Activated T-cell treated with anti-CD3 and anti-CD28 coated beads, Interleukin-2, amount 50 U/mL, for 48 hours (primary cell): Measurements from ENCODE around the gene NIBAN1.

Experiments used
- DNase-seq, 2 experiments: peaks; one replicate each; pipeline ENCODE4 v3.0.0-alpha.2; 2020

NIBAN1 gene

DNA sequence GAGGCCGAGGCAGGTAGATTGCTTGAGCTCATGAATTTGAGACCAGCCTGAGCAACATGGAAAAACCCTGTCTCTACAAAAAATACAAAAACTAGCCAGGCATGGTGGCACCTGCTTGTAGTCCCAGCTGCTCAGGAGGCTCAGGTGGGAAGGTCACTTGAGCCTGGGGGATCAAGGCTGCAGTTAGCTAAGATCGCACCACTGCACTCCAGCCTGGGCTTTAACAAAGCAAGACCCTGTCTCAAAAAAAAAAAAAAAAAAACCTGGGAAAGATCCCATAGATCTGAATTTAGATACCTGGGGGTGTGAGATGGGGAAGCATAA, 32.9 kb downstream of the NIBAN1 start:
- DNase-seq: no peak

DNA sequence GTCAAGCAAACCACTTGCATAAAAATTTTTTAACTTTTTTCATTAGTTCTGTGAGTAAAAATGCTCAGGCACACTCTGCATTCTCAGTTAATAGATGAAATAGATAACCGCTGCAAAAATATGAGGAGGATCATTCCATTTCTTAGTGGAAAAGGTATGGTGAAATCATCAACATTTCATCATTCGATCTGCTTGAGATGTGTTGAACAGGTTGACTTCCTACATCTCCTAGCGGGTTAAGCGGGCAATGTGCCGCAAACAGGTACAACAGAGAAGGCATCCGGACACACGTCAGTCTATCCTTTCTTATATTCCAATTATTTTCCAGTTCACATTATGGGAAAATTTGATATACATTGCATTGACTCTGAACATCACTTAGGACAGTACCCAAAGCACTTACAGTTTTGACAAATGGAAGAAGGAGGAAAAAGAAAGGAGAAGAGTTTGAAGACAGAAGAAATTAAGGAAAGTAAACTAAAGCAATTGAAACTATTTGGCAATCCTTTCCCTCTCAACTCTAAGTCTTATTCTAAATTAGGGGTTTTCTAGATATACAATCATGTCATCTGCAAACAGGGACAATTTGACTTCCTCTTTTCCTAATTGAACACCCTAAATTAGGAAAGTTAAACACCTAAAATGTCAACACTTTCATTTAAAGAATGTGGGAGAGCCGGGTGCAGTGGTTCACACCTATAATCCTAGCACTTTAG, 33.5 kb downstream of the NIBAN1 start:
- no peak for DNase-seq

DNA sequence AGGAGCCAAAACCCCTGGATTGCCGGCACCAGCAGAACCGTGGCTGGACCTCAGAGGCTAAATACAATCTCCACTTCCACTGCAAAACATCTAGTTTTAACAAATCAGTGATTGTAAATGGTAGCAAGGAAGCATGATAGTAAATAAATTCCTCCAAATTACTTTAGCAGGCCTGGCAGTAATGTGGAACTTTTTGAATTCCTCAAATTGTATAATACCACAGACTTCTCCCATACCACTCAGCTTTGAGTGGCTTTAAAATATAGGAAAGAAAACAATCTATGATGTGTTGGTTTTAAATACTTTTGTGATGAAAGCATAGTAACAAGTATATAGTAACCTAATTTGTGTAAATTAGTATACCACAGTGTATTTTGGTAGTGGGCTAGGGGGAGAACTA, 34.1 kb downstream of the NIBAN1 start:
- no peak for DNase-seq

DNA sequence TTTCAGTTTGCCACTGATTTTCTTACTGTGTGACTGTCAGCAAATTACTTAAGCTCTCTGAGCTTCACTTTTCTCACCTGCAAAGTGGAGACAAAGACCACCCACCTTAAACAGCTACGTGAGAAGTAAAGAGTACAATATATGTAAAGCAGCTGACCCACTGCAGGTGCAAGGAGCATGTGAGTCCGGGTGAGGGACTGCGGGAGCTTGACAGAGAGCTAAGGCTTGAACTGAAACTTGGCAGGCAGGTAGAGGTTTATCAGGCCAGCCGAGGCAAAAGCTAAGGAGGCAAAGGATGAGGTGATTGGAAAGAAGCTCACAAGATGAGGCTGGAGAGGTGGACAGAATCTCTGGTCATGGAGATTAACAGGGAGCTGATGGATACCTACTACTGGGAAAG, 36.6 kb downstream of the NIBAN1 start:
- no peak for DNase-seq

DNA sequence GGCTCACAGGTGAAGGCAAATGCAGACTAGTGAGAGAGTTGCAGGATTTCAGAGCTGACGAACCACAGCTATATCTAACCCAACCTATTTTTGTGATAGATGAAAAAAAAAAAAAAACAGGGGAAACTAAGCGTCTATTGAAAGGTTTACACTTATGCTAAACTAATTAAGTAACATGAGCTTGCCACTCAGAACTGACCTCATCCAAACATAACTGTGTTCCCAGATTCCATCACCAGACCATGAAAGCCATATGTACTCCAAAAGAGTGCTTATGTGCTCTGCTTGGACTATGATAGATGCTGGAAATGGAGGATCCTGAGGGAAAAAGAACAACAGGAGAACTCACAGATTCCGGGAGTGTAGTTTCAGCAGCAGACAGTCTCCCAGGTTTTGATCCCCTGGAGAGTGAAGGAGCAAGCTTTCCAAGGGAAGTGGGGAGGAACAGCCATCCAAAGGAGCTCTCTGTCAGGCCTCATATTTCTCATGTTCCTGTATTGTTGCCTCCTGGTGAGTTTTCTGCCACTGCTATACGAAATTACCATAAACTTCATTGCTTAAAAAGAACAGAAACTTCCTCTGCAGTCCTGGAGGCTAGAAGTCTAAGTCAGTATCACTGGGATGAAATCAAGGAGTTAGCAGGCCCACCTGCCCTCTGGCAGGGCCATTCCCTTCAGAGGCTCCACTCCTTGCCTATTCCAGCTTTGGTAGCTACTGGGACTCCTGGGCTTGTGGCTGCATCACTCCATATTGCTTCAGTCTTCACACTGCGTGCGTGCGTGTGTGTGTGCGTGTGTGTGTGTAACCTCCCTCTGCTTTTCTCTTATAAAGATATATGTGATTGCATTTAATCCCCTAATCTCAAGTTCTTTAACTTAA, 38.1 kb downstream of the NIBAN1 start:
- DNase-seq: no peak

DNA sequence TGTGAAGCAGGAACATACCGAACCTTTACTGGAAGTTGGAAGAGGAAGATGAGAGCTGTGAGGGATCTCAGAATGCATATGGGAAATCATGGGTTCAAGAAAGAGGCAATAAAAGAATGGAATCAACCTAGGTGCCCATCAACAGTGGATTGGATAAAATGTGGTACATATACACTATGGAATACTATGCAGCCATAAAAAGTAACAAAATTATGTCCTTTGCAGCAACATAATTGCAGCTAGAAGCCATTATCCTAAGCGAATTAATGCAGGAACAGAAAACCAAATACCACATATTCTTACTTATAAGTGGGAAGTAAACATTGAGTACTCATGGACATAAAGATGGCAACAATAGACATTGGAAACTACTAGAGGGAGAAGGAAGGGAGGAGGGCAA, 40.4 kb downstream of the NIBAN1 start:
- DNase-seq: no peak

DNA sequence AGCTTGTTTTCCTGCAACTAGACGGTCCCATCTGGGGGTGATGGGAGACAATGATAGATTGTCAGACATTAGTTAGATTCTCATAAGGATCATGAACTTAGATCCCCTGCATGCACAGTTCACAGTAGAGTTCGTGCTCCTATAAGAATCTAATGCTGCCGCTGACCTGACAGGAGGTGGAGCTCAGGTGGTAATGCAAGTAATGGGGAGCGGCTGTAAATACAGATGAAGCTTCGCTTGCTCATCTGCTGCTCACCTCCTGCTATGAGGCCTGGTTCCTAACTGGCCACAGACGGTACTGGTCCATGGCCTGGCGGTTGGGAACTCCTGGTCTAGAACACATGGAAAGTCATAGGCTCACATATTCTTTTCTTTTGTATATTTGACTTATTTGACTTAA, 42.0 kb downstream of the NIBAN1 start:
- no peak for DNase-seq

DNA sequence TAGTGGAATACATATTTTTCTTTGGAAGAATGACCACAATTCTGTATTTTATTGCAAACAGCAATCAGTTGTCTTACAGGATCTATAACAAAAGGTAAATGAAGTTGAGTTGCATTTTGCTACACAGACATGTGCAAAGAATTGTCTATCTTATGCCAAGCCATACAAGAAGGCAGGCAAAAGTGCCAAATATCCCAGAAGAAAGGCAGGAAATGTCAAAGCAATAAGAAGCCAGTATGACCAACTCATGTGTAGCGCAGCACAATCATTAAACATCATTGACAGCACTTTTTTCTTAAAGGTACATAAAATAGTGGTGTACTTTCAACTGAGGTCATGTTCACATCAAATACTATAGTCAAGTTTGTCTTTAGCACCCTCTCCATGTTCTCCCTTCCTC, 42.7 kb downstream of the NIBAN1 start:
- DNase-seq: no peak

DNA sequence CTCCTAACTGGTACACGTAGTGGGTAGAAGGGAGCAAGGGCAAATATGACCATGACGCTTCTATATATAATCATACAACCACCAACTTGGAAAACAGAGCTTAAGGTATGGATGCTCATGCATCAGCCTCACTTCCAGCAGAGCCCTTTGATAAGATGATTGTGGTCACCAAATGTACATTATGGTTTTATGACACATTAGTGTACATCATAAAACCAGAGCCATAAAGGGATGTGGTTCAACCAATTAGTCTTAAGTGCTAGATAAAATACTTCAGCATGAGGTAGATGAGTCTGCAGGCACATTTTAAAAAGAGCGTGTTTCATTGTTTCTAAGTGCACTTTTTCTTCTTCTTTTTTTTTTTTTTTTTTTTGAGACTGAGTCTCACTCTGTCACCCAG, 43.7 kb downstream of the NIBAN1 start:
- DNase-seq: no peak

DNA sequence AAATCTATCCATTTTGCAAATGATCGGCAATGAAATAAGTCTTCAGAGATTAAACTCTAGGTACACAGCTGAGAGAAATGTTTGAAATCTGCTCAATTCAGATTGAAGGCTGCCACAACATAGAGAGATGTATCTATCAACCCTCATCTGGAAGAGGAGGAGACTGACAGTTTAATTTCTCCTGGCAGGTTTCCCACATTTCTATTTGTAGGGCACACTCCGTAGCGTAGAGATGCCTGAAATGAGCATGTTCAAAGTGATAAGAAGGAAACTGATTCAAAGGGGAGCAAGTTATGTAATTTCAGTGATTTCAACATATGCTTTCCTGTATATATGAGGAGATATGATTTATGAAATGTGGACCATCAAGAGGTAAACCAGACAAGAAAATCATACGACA, 44.1 kb downstream of the NIBAN1 start:
- DNase-seq: no peak

DNA sequence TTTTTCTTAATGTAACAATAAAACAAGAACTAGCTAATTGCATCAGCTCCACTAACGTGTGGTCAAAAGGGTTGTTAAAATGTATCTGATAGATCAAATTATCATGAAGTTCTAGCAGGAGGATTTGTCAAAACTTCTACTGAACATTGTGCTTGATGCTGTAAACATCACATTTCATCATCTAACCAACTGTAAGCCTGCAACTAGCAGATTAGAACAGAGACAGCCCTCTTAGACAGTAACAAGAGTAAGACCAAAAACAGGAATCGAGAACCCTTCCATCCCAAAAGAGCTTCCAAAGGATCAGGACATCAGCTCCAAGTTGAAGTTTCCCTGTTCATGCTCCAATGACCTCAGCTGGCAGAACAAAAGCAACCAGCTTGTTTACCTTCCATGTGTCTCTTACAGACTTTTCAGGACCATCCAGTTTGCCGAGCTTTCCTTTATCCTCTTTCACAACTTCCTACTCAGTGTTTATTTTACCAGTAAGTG, 44.6 kb downstream of the NIBAN1 start:
- DNase-seq: no peak

DNA sequence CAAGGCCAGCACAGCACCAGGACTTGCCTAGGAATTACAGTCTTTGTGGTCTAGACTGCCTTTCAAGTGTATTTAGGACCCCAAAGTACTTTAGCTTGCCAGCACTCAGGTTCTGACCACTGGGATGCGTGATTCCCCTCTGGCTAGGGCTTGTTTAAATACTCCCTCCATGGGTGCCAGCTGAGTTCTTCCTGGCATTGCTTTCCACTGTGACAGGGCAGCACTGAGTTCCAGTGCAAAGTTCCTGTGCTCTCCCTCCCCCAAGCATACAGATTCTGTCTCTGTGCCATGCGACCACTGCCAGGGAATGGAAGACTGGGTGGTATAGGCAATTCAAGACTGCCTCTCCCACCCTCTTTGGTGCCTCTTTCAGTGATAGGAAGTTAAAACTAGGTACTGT, 45.9 kb downstream of the NIBAN1 start:
- DNase-seq: no peak
